Measurements from ENCODE around the gene BNIP3.
"Not testable (repeated sequence)": the region's sequence is repeated elsewhere in the genome, so short reads cannot be mapped to it uniquely, and the experiment has no call there.

Gene BNIP3

GRCh38 chr10:131954356-131954965, 27.3 kb downstream of the BNIP3 start:
- no peaks in the 10 kb centered on the region for H3K9me3 ChIP-seq (ENCODE audit: severe bottlenecking)
- TF ChIP-seq, protein P1, sequence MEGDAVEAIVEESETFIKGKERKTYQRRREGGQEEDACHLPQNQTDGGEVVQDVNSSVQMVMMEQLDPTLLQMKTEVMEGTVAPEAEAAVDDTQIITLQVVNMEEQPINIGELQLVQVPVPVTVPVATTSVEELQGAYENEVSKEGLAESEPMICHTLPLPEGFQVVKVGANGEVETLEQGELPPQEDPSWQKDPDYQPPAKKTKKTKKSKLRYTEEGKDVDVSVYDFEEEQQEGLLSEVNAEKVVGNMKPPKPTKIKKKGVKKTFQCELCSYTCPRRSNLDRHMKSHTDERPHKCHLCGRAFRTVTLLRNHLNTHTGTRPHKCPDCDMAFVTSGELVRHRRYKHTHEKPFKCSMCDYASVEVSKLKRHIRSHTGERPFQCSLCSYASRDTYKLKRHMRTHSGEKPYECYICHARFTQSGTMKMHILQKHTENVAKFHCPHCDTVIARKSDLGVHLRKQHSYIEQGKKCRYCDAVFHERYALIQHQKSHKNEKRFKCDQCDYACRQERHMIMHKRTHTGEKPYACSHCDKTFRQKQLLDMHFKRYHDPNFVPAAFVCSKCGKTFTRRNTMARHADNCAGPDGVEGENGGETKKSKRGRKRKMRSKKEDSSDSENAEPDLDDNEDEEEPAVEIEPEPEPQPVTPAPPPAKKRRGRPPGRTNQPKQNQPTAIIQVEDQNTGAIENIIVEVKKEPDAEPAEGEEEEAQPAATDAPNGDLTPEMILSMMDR (IDR thresholded peaks at IDR 0.05; ENCODE audit: low read depth, low read length) = no peak
- no peak overlapping the region for H3K27ac ChIP-seq
- no peak overlapping the region for H3K4me3 ChIP-seq (ENCODE audit: low read depth, low read length)
- H3K36me3 ChIP-seq = peaks cover 38% of the 10 kb centered on the region
- no peaks in the 10 kb centered on the region for H3K27me3 ChIP-seq (ENCODE audit: insufficient read depth, low read depth, severe bottlenecking)
- DNase-seq = no peak

DNA sequence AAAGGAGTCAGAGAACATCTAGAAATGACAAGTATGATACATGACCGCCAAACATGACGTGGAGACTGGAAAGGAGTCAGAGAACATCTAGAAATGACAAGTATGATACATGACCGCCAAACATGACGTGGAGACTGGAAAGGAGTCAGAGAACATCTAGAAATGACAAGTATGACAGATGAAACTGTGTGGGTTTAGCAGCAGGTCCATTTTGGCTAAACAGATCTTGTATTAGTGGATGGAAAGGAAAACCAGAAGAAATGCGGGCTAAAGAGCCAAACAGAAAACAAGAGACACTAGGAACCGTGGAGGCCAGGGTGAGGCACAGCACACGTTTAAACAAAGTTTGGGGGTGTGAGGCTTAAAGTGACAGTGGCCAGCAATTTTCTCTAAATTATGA, 31.8 kb downstream of the BNIP3 start:
- not testable (repeated sequence) for H3K4me3 ChIP-seq (ENCODE audit: low read depth, low read length); H3K9me3 ChIP-seq (ENCODE audit: severe bottlenecking); H3K27me3 ChIP-seq (ENCODE audit: insufficient read depth, low read depth, severe bottlenecking); H3K27ac ChIP-seq; DNase-seq
- H3K36me3 ChIP-seq = peaks cover 62% of the 10 kb centered on the region

- H3K27me3 ChIP-seq (ENCODE audit: insufficient read depth, low read depth, severe bottlenecking) = no peaks in the 10 kb centered on the region
These were observed 32.5 kb downstream of the BNIP3 start for GRCh38 chr10:131949041-131949862.

GRCh38 chr10:131948501-131948900, 33.2 kb downstream of the BNIP3 start:
- no peak overlapping the region for H3K4me3 ChIP-seq (ENCODE audit: low read depth, low read length)
- H3K9me3 ChIP-seq (ENCODE audit: severe bottlenecking) = no peaks in the 10 kb centered on the region
- peaks cover 59% of the 10 kb centered on the region for H3K36me3 ChIP-seq
- TF ChIP-seq, protein P1 (IDR thresholded peaks at IDR 0.05; ENCODE audit: low read depth, low read length) = no peak
- no peak for DNase-seq
- no peak overlapping the region for H3K27ac ChIP-seq
- no peaks in the 10 kb centered on the region for H3K27me3 ChIP-seq (ENCODE audit: insufficient read depth, low read depth, severe bottlenecking)

More at GRCh38 chr10:131949041-131949862, 32.5 kb downstream of the BNIP3 start:
- TF ChIP-seq, protein P1 (IDR thresholded peaks at IDR 0.05; ENCODE audit: low read depth, low read length) = no peak
- no peak for DNase-seq
- Histone ChIP-seq H3K9me3 (ENCODE audit: severe bottlenecking) (no peaks in the 10 kb centered on the region), H3K36me3 (peaks cover 65% of the 10 kb centered on the region), H3K4me3 (ENCODE audit: low read depth, low read length) (no peak overlapping the region), H3K27ac (no peak overlapping the region)

- Histone ChIP-seq H3K27ac (no peak overlapping the region), H3K27me3 (ENCODE audit: insufficient read depth, low read depth, severe bottlenecking) (no peaks in the 10 kb centered on the region), H3K36me3 (peaks cover 59% of the 10 kb centered on the region), H3K4me3 (ENCODE audit: low read depth, low read length) (no peak overlapping the region), H3K9me3 (ENCODE audit: severe bottlenecking) (no peaks in the 10 kb centered on the region)
- DNase-seq = no peak
- TF ChIP-seq, protein P1 (IDR thresholded peaks at IDR 0.05; ENCODE audit: low read depth, low read length) = no peak
These were observed 33.9 kb downstream of the BNIP3 start for GRCh38 chr10:131947631-131948347.

DNA sequence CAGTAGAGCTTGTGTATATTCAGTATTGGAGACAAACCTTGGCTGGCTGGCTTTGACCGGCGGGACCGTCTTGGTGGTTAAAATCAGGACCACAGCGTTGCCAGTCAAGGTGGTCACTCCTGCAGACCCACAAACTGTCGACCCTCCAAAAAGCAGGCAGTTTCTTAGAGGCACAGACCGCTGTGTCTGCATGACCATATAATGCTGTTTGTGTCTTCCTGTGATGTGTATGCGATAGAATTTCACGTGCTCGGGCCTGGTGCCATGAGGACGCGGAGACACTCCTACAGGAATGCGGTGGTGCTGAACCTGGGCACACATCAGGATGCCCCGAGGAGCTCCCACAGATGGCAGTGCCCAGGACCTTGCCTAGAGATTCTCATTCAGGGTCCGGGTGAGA, 34.8 kb downstream of the BNIP3 start:
- TF ChIP-seq, protein P1 (IDR thresholded peaks at IDR 0.05; ENCODE audit: low read depth, low read length) = no peak
- Histone ChIP-seq H3K27ac (no peak overlapping the region), H3K4me3 (ENCODE audit: low read depth, low read length) (no peak overlapping the region), H3K9me3 (ENCODE audit: severe bottlenecking) (no peaks in the 10 kb centered on the region), H3K27me3 (ENCODE audit: insufficient read depth, low read depth, severe bottlenecking) (no peaks in the 10 kb centered on the region), H3K36me3 (peaks cover 59% of the 10 kb centered on the region)
- no peak for DNase-seq
